Vagina (tissue), 2 donors: ENCODE measurements around the gene SERPINA3. TPM values are rescaled to one million over a fixed set of nuclear protein-coding genes. Genes with fewer than 3 reads are reported as not detected.

Source experiments
- DNase-seq, 2 donors: peaks; one replicate each; pipeline ENCODE4 v3.0.0-alpha.2; 2017; ENCODE audit errors: extremely low spot score in 2 of 2
- H3K27ac ChIP-seq: fragments of 200-600 bp; sonication (generic); one replicate; pipeline ENCODE4 v1.5.1; 2019
- H3K27me3 ChIP-seq: fragments of 200-600 bp; sonication (generic); one replicate; pipeline ENCODE4 v1.5.1; 2019
- H3K36me3 ChIP-seq, 2 donors: fragments of 200-600 bp; sonication (generic); one replicate each; pipeline ENCODE4 v1.5.1; 2017 to 2019
- H3K4me1 ChIP-seq: fragments of 200-600 bp; sonication (generic); one replicate; pipeline ENCODE4 v1.5.1; 2019
- H3K4me3 ChIP-seq, 2 donors: fragments of 200-600 bp; sonication (generic); 1 replicate in 1 of 2; 2 replicates in 1 of 2; pipeline ENCODE4 v1.5.1; 2016 to 2019
- H3K9me3 ChIP-seq: fragments of 200-600 bp; sonication (generic); one replicate; pipeline ENCODE4 v1.5.1; 2019
- CTCF ChIP-seq, 3 experiments: fragments of 450-650 bp in 2 of 3; fragments of 200-600 bp in 1 of 3; sonication (generic) in 1 of 3; IDR thresholded peaks; one replicate each; pipeline ENCODE4 v1.5.1; 2017 to 2019; ENCODE audit warnings: antibody characterized with exemption in 3 of 3, mild to moderate bottlenecking in 2 of 3, moderate library complexity in 2 of 3
- POLR2A ChIP-seq, 2 donors: fragments of 450-650 bp; IDR thresholded peaks; one replicate each; pipeline ENCODE4 v1.6.1; 2017; ENCODE audit warnings: antibody characterized with exemption in 2 of 2, mild to moderate bottlenecking in 2 of 2, moderate library complexity in 2 of 2
- POLR2AphosphoS5 ChIP-seq, 2 donors: sonication (generic); formaldehyde crosslinking; IDR thresholded peaks; one replicate each; pipeline ENCODE4 v1.9.0; 2017; ENCODE audit warnings: antibody characterized with exemption in 2 of 2, mild to moderate bottlenecking in 2 of 2, low read depth in 1 of 2; ENCODE audit not compliant: insufficient read depth in 1 of 2
- intact Hi-C: fragments of 100-400 bp; cut with DNase I; formaldehyde crosslinking; loops from one replicate; pipeline ENCODE4 v1.15.1; 2023
- total RNA-seq: library from RNA; depleted of rRNA; stranded (reverse); fragments of >200 nt; gene quantifications from one replicate; pipeline ENCODE4 v1.2.3, GENCODE V29; 2016

The SERPINA3 gene
- total RNA-seq, 1 donor from 2014 or later: 328 TPM

GRCh38 chr14:94584591-94585280 is 27.5 kb upstream of the SERPINA3 start:
- Histone ChIP-seq H3K36me3 (no peaks in the 10 kb centered on the region), H3K27ac (no peak overlapping the region), H3K4me3 (no peak overlapping the region), H3K27me3 (no peaks in the 10 kb centered on the region), H3K9me3 (no peaks in the 10 kb centered on the region), H3K4me1 (peaks cover 14% of the 10 kb centered on the region)
- intact Hi-C loops: no loop called here
- no peak for TF ChIP-seq CTCF (IDR thresholded peaks at IDR 0.05)
- no peak for TF ChIP-seq POLR2AphosphoS5 (IDR thresholded peaks at IDR 0.05; ENCODE audit: insufficient read depth in 1 of 2, low read depth in 1 of 2)
- TF ChIP-seq POLR2A (IDR thresholded peaks at IDR 0.05): no peak
- no peak for DNase-seq

- no peak for DNase-seq
- intact Hi-C loops: no loop called here
- Histone ChIP-seq H3K27me3 (no peaks in the 10 kb centered on the region), H3K9me3 (no peaks in the 10 kb centered on the region), H3K4me3 (no peak overlapping the region), H3K4me1 (peaks cover 12% of the 10 kb centered on the region), H3K27ac (no peak overlapping the region), H3K36me3 (no peaks in the 10 kb centered on the region)
- TF ChIP-seq POLR2A (IDR thresholded peaks at IDR 0.05) (no peak), CTCF (IDR thresholded peaks at IDR 0.05) (no peak), POLR2AphosphoS5 (IDR thresholded peaks at IDR 0.05; ENCODE audit: insufficient read depth in 1 of 2, low read depth in 1 of 2) (no peak)
Observed at GRCh38 chr14:94586635-94587034, 25.6 kb upstream of the SERPINA3 start.

DNA sequence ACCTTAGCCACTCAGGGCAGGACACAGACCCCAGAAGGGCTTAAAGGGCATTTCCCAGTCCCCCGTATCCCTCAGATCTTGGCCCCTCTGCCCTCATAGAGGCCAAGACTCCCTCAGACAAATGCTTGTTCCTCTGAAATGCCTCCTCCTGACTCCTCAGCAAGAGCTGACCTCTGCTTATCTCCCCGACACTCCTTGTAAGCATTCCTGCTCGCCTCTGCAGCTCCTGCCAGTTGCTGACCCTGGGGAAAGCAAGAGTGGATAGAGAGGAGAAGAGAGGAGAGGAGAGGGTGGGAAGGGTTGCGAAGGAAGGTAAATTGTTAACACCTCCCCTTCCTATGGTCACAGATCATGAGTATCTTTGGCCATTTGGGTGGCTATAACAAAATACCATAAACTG is 23.9 kb upstream of the SERPINA3 start:
- TF ChIP-seq CTCF (IDR thresholded peaks at IDR 0.05): no peak
- intact Hi-C loops: no loop called here
- no peaks in the 10 kb centered on the region for H3K9me3 ChIP-seq
- no peaks in the 10 kb centered on the region for H3K4me1 ChIP-seq
- no peak overlapping the region for H3K27ac ChIP-seq
- no peak for DNase-seq
- no peaks in the 10 kb centered on the region for H3K27me3 ChIP-seq
- H3K36me3 ChIP-seq: no peaks in the 10 kb centered on the region
- H3K4me3 ChIP-seq: no peak overlapping the region

- H3K4me1 ChIP-seq: no peaks in the 10 kb centered on the region
- intact Hi-C loops: no loop called here
- DNase-seq: no peak
- H3K27ac ChIP-seq: no peak overlapping the region
- no peak for TF ChIP-seq CTCF (IDR thresholded peaks at IDR 0.05)
- no peak for TF ChIP-seq POLR2AphosphoS5 (IDR thresholded peaks at IDR 0.05; ENCODE audit: insufficient read depth in 1 of 2, low read depth in 1 of 2)
- TF ChIP-seq POLR2A (IDR thresholded peaks at IDR 0.05): no peak
- H3K9me3 ChIP-seq: no peaks in the 10 kb centered on the region
- H3K4me3 ChIP-seq: no peak overlapping the region
- H3K36me3 ChIP-seq: no peaks in the 10 kb centered on the region
- H3K27me3 ChIP-seq: no peaks in the 10 kb centered on the region
Observed at GRCh38 chr14:94591073-94591472, 21.1 kb upstream of the SERPINA3 start.

- Histone ChIP-seq H3K27me3 (no peaks in the 10 kb centered on the region), H3K36me3 (no peaks in the 10 kb centered on the region), H3K4me1 (no peaks in the 10 kb centered on the region), H3K4me3 (no peak overlapping the region), H3K27ac (no peak overlapping the region), H3K9me3 (no peaks in the 10 kb centered on the region)
- TF ChIP-seq POLR2A (IDR thresholded peaks at IDR 0.05): no peak
- TF ChIP-seq POLR2AphosphoS5 (IDR thresholded peaks at IDR 0.05; ENCODE audit: insufficient read depth in 1 of 2, low read depth in 1 of 2): no peak
- no peak for TF ChIP-seq CTCF (IDR thresholded peaks at IDR 0.05)
- no peak for DNase-seq
- intact Hi-C loops: no loop called here
Observed at GRCh38 chr14:94591871-94592270, 20.3 kb upstream of the SERPINA3 start.
